Right lung (tissue), 5 donors: Measurements from ENCODE around the gene KCNMA1. TPM values are rescaled to one million over a fixed set of nuclear protein-coding genes. Genes with fewer than 3 reads are reported as not detected.
A peak's percentile ranks its signal among the peaks of the same experiment; 100 is the strongest.

Experiments
- DNase-seq, 2 donors: peaks; one replicate each; pipeline ENCODE4 v3.0.0-alpha.2; 2013
- polyA plus RNA-seq, 5 donors: library from polyadenylated mRNA; unstranded; fragments of 120-200 nt; gene quantifications; one replicate each; pipeline versions ENCODE4 v1.2.1 to v1.2.3, GENCODE V29; 2013; ENCODE audit warnings: inconsistent platforms in 1 of 5, low replicate concordance in 1 of 5; ENCODE audit not compliant: insufficient read length in 5 of 5, insufficient read depth in 1 of 5

The KCNMA1 gene
- polyA plus RNA-seq, 5 donors: 3.8 to 4.6 (median 4.2) TPM

- DNase-seq: no peak
Observed at GRCh38 chr10:76868098-76868977, 769.3 kb downstream of the KCNMA1 start.

GRCh38 chr10:76866841-76867586 is 770.6 kb downstream of the KCNMA1 start:
- DNase-seq: no peak

- DNase-seq: no peak
Observed at GRCh38 chr10:76864922-76865321, 772.7 kb downstream of the KCNMA1 start.

GRCh38 chr10:76858721-76859120 is 778.9 kb downstream of the KCNMA1 start:
- DNase-seq: no peak

GRCh38 chr10:76840802-76841201 is 796.8 kb downstream of the KCNMA1 start:
- DNase-seq: no peak

- DNase-seq: peak; percentile 8 to 13
Observed at GRCh38 chr10:76839276-76839675, 798.3 kb downstream of the KCNMA1 start.

GRCh38 chr10:76830218-76830617 is 807.4 kb downstream of the KCNMA1 start:
- DNase-seq: no peak

- no peak for DNase-seq
Observed at GRCh38 chr10:76829724-76830123, 807.9 kb downstream of the KCNMA1 start.
